Lung microvascular endothelial cell (primary cell): ENCODE results near the gene PINK1. TPM values are rescaled to one million over a fixed set of nuclear protein-coding genes. Genes with fewer than 3 reads are reported as not detected.
"Not testable (repeated sequence)": the region's sequence is repeated elsewhere in the genome, so short reads cannot be mapped to it uniquely, and the experiment has no call there.

Source experiments
- DNase-seq, 2 donors: peaks; one replicate each; pipeline versions ENCODE4 v3.0.0 to v3.0.0-alpha.2; 2010; ENCODE audit warnings: low read depth in 2 of 2
- total RNA-seq: library from RNA; depleted of rRNA; stranded (reverse); fragments of >200 nt; gene quantifications from 2 replicates; pipeline ENCODE4 v1.2.1, GENCODE V29; 2014

Gene PINK1
- total RNA-seq, 1 donor from 2014 or later = 93.7 TPM

- no peak for DNase-seq
Measured at GRCh38 chr1:20644416-20644815, 11.2 kb downstream of the PINK1 start.

- DNase-seq = no peak
Measured at GRCh38 chr1:20645414-20645813, 12.2 kb downstream of the PINK1 start.

GRCh38 chr1:20648438-20648837 lies 15.2 kb downstream of the PINK1 start:
- no peak for DNase-seq

GRCh38 chr1:20648946-20649345 lies 15.7 kb downstream of the PINK1 start:
- no peak for DNase-seq

GRCh38 chr1:20652300-20652699 lies 19.0 kb downstream of the PINK1 start:
- DNase-seq = no peak

GRCh38 chr1:20654104-20654690 lies 20.9 kb downstream of the PINK1 start:
- DNase-seq = no peak

GRCh38 chr1:20657024-20657423 lies 23.8 kb downstream of the PINK1 start:
- DNase-seq = no peak

GRCh38 chr1:20658166-20658915 lies 25.1 kb downstream of the PINK1 start:
- DNase-seq = peak in 1 of 2 donors; percentile 42

- no peak for DNase-seq
Measured at GRCh38 chr1:20660363-20660762, 27.1 kb downstream of the PINK1 start.

GRCh38 chr1:20660847-20661206 lies 27.6 kb downstream of the PINK1 start:
- peak in 1 of 2 donors; percentile 32 for DNase-seq

GRCh38 chr1:20661207-20662109 lies 28.2 kb downstream of the PINK1 start, which contains the start of gene DDOST:
Gene DDOST, minus strand, starts transcription at chr1:20661369. Its CDS starts 19 bp downstream, at chr1:20661350.
- peak; percentile 97 to 98 for DNase-seq

- no peak for DNase-seq
Measured at GRCh38 chr1:20662110-20662475, 28.8 kb downstream of the PINK1 start.

- DNase-seq = no peak
Measured at GRCh38 chr1:20663365-20663764, 30.1 kb downstream of the PINK1 start.

- DNase-seq = no peak
Measured at GRCh38 chr1:20663969-20664715, 30.9 kb downstream of the PINK1 start.

- DNase-seq = peak; percentile 33 to 53
Measured at GRCh38 chr1:20665726-20666125, 32.5 kb downstream of the PINK1 start.

GRCh38 chr1:20666146-20666545 lies 32.9 kb downstream of the PINK1 start:
- DNase-seq = peak in 1 of 2 donors; percentile 40

- peak in 1 of 2 donors; percentile 20 for DNase-seq
Measured at GRCh38 chr1:20666804-20667203, 33.5 kb downstream of the PINK1 start.

- DNase-seq = no peak
Measured at GRCh38 chr1:20668581-20668980, 35.3 kb downstream of the PINK1 start.

- DNase-seq = no peak
Measured at GRCh38 chr1:20670936-20671335, 37.7 kb downstream of the PINK1 start.

- DNase-seq = no peak
Measured at GRCh38 chr1:20672265-20672632, 39.0 kb downstream of the PINK1 start.

- not testable (repeated sequence) for DNase-seq
Measured at GRCh38 chr1:20673626-20674025, 40.4 kb downstream of the PINK1 start.

- DNase-seq = no peak
Measured at GRCh38 chr1:20678599-20678998, 45.3 kb downstream of the PINK1 start.
